ENCODE data around the gene MIEF2. TPM values are rescaled to one million over a fixed set of nuclear protein-coding genes. Genes with fewer than 3 reads are reported as not detected.
"Not testable (repeated sequence)": the region's sequence is repeated elsewhere in the genome, so short reads cannot be mapped to it uniquely, and the experiment has no call there.

The MIEF2 gene
- total RNA-seq (2014; rRNA removed): 9.4 and 9.6 TPM in 2 replicates
- 8.4 TPM for polyA plus RNA-seq (2012)

GRCh38 chr17:18260332-18261145 lies at the start of gene MIEF2:
Gene MIEF2 (plus strand): TSS chr17:18260662. CDS start chr17:18262721, 2,059 bp downstream.
- DNase-seq (ENCODE audit: low read depth): peak; percentile 89

- DNase-seq (ENCODE audit: low read depth): no peak
Measured at GRCh38 chr17:18213666-18214270, 46.7 kb upstream of the MIEF2 start.

- DNase-seq (ENCODE audit: low read depth): not testable (repeated sequence)
Measured at GRCh38 chr17:18216906-18217305, 43.6 kb upstream of the MIEF2 start.

GRCh38 chr17:18217412-18218015 lies 42.9 kb upstream of the MIEF2 start:
- peak; percentile 69 for DNase-seq (ENCODE audit: low read depth)

- DNase-seq (ENCODE audit: low read depth): peak; percentile 38
Measured at GRCh38 chr17:18218756-18219415, 41.6 kb upstream of the MIEF2 start.

- no peak for DNase-seq (ENCODE audit: low read depth)
Measured at GRCh38 chr17:18224053-18224386, 36.4 kb upstream of the MIEF2 start.

GRCh38 chr17:18224387-18225120 lies 35.9 kb upstream of the MIEF2 start:
- no peak for DNase-seq (ENCODE audit: low read depth)

- peak; percentile 91 for DNase-seq (ENCODE audit: low read depth)
Measured at GRCh38 chr17:18225121-18225641, 35.3 kb upstream of the MIEF2 start, which contains the start of gene LLGL1. Gene LLGL1 (plus strand): TSS chr17:18225635. CDS start chr17:18225683, 48 bp downstream.

GRCh38 chr17:18225642-18226283 lies 34.7 kb upstream of the MIEF2 start:
- no peak for DNase-seq (ENCODE audit: low read depth)

GRCh38 chr17:18226284-18226945 lies 34.0 kb upstream of the MIEF2 start:
- DNase-seq (ENCODE audit: low read depth): no peak

- DNase-seq (ENCODE audit: low read depth): no peak
Measured at GRCh38 chr17:18227635-18228034, 32.8 kb upstream of the MIEF2 start.

- no peak for DNase-seq (ENCODE audit: low read depth)
Measured at GRCh38 chr17:18228176-18228682, 32.2 kb upstream of the MIEF2 start.

GRCh38 chr17:18229254-18229653 lies 31.2 kb upstream of the MIEF2 start:
- DNase-seq (ENCODE audit: low read depth): no peak

GRCh38 chr17:18229771-18230170 lies 30.7 kb upstream of the MIEF2 start:
- no peak for DNase-seq (ENCODE audit: low read depth)

GRCh38 chr17:18230288-18231141 lies 29.9 kb upstream of the MIEF2 start:
- no peak for DNase-seq (ENCODE audit: low read depth)

GRCh38 chr17:18231164-18231563 lies 29.3 kb upstream of the MIEF2 start:
- DNase-seq (ENCODE audit: low read depth): no peak

GRCh38 chr17:18233803-18234518 lies 26.5 kb upstream of the MIEF2 start:
- DNase-seq (ENCODE audit: low read depth): no peak

- DNase-seq (ENCODE audit: low read depth): no peak
Measured at GRCh38 chr17:18234853-18235380, 25.5 kb upstream of the MIEF2 start.

Data from LHCN-M2 (cell line).